Astrocyte (in vitro differentiated cells and primary cell): ENCODE results near the gene HLCS. TPM values are rescaled to one million over a fixed set of nuclear protein-coding genes. Genes with fewer than 3 reads are reported as not detected.

Source experiments
- DNase-seq: peaks from one replicate; pipeline ENCODE4 v3.0.0-alpha.2; 2010; ENCODE audit warnings: low read depth
- FAIRE-seq: peaks from 2 replicates; lab custom pipeline; 2011; peaks lifted over from hg19 to GRCh38; lab: Jason Lieb, UNC
- H2AFZ ChIP-seq: 2 replicates; pipeline ENCODE4 v1.6.0; 2012; ENCODE audit warnings: low read depth, low read length, inconsistent platforms
- H3K27ac ChIP-seq: 2 replicates; pipeline ENCODE4 v1.5.1; 2011; ENCODE audit warnings: low read depth, low read length, inconsistent platforms
- H3K27me3 ChIP-seq: 2 replicates; pipeline ENCODE4 v1.6.0; 2011; ENCODE audit warnings: low read length, inconsistent platforms; ENCODE audit not compliant: insufficient read depth
- H3K36me3 ChIP-seq: 2 replicates; pipeline ENCODE4 v1.5.1; 2011; ENCODE audit warnings: low read length, inconsistent platforms; ENCODE audit not compliant: insufficient read depth
- H3K4me1 ChIP-seq: 2 replicates; pipeline ENCODE4 v1.5.1; 2011; ENCODE audit warnings: low read length, inconsistent platforms; ENCODE audit not compliant: insufficient read depth
- H3K4me2 ChIP-seq: 2 replicates; pipeline ENCODE4 v1.6.0; 2012; ENCODE audit warnings: low read length, inconsistent platforms
- H3K4me3 ChIP-seq: 2 replicates; pipeline ENCODE4 v1.5.1; 2011; ENCODE audit warnings: low read depth, mild to moderate bottlenecking, low read length, inconsistent platforms; ENCODE audit not compliant: insufficient read depth
- H3K79me2 ChIP-seq: 2 replicates; pipeline ENCODE4 v1.6.0; 2012; ENCODE audit warnings: mild to moderate bottlenecking, low read length, inconsistent platforms; ENCODE audit not compliant: insufficient read depth
- H3K9ac ChIP-seq: 2 replicates; pipeline ENCODE4 v1.6.0; 2012; ENCODE audit warnings: mild to moderate bottlenecking, low read length, inconsistent platforms
- H3K9me3 ChIP-seq: 2 replicates; pipeline ENCODE4 v1.5.1; 2012; ENCODE audit warnings: low read depth, mild to moderate bottlenecking, low read length, inconsistent platforms; ENCODE audit not compliant: insufficient read depth
- H4K20me1 ChIP-seq: 2 replicates; pipeline ENCODE4 v1.6.0; 2012; ENCODE audit warnings: low read length, inconsistent platforms; ENCODE audit not compliant: insufficient read depth
- H3K27ac Mint-ChIP-seq: one replicate; pipeline ENCODE4 v1.8.0; 2021; ENCODE audit warnings: mild to moderate bottlenecking, mixed read lengths; ENCODE audit not compliant: unreplicated experiment
- H3K27me3 Mint-ChIP-seq: one replicate; pipeline ENCODE4 v1.8.0; 2021; ENCODE audit warnings: low read depth, mixed read lengths; ENCODE audit not compliant: unreplicated experiment
- H3K36me3 Mint-ChIP-seq: one replicate; pipeline ENCODE4 v1.8.0; 2021; ENCODE audit warnings: low read depth, mixed read lengths; ENCODE audit not compliant: unreplicated experiment
- H3K4me1 Mint-ChIP-seq: one replicate; pipeline ENCODE4 v1.8.0; 2021; ENCODE audit warnings: low read depth, mixed read lengths; ENCODE audit not compliant: unreplicated experiment
- H3K4me3 Mint-ChIP-seq: one replicate; pipeline ENCODE4 v1.8.0; 2021; ENCODE audit warnings: mild to moderate bottlenecking, moderate library complexity, mixed read lengths; ENCODE audit not compliant: unreplicated experiment
- H3K9me3 Mint-ChIP-seq: one replicate; pipeline ENCODE4 v1.8.0; 2021; ENCODE audit warnings: mild to moderate bottlenecking, mixed read lengths; ENCODE audit not compliant: unreplicated experiment
- CTCF ChIP-seq: IDR thresholded peaks from 2 replicates; pipeline ENCODE4 v1.5.1; 2011; ENCODE audit warnings: low read depth, mild to moderate bottlenecking, inconsistent platforms, low read length, moderate library complexity; ENCODE audit not compliant: insufficient read depth
- EZH2 ChIP-seq: IDR thresholded peaks from 2 replicates; pipeline ENCODE4 v1.6.1; 2012; ENCODE audit warnings: mild to moderate bottlenecking, low read length, inconsistent platforms; ENCODE audit not compliant: insufficient read depth
- total RNA-seq: library from RNA; stranded (reverse); gene quantifications from 2 replicates; pipeline ENCODE4 v1.2.1, GENCODE V29; 2021

HLCS gene
- total RNA-seq, 1 donor from 2014 or later = 20.9 TPM

DNA sequence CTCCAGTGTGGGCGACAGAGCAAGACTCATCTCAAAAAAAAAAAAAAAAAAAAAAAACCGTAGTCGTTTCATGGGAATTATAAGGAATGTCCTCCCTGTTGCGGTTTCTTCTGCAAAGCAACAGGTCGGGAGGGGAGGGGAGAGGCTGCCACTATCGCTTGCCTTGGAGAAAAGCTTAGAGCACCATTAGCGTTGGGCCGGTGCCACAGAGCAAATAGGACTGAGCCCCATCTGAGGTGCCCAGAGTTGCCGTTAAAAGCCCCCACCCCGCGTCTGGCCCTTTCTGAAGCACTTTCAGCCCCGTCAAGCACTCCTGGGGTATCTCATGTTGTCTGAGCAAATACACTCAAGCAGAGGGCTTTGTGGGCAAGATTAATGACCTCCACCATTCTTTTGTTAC is 42.3 kb upstream of the HLCS start:
- Mint-ChIP-seq H3K4me1 (no peaks in the 10 kb centered on the region), H3K27me3 (peaks cover 22% of the 10 kb centered on the region), H3K9me3 (no peaks in the 10 kb centered on the region), H3K36me3 (no peaks in the 10 kb centered on the region), H3K27ac (no peak overlapping the region), H3K4me3 (no peak overlapping the region)
- Histone ChIP-seq H3K36me3 (no peaks in the 10 kb centered on the region), H3K27me3 (peaks cover 15% of the 10 kb centered on the region), H2AFZ (no peak overlapping the region), H3K79me2 (no peaks in the 10 kb centered on the region), H3K27ac (no peak overlapping the region), H3K4me2 (no peak overlapping the region), H4K20me1 (no peaks in the 10 kb centered on the region), H3K9me3 (no peaks in the 10 kb centered on the region), H3K9ac (no peak overlapping the region), H3K4me3 (no peak overlapping the region), H3K4me1 (no peaks in the 10 kb centered on the region)
- TF ChIP-seq CTCF (no peak), EZH2 (no peak)
- FAIRE-seq (no peak), DNase-seq (no peak)

DNA sequence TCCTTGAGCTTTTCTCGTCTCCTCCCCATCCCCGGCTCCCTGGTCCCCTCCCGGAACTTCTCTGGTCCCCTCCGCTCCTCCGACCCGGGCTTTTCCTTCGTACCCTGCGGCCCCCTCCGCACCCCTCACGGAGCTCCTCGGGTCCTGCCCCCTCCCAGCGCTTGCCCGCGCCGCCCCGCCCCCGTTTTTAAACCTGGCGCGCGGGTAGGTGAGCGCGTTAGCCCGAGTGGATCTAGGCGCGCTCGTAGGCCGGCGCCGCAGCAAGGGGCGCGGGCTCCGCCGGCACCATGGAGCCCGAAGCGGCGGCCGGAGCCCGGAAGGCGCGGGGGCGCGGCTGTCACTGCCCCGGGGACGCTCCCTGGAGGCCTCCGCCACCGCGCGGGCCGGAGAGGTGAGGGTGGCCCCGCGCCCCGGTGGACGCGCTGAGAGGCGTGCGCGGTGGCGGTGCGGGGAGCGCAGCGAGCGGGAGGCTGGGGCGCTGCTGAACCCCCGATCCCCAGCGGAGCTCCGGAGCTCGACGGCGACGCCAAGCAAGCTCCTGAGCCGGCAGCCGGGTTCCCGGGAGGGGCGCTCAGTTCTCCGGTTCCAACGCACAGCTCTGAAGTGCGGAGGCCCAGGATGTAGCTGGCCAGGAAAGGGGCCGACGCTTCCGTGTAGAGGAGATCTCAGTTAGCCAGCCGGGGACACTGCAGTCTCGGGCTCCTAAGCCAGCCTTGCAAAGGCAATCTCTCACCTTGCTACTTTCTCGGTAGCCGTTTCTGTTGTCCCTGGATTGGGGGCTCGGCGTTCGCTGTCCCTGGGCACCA is 40.2 kb upstream of the HLCS start, which contains the start of gene RIPPLY3:
Gene RIPPLY3, plus strand, starts transcription at position 217 of the 806 bp plus-strand sequence. Its CDS starts 71 bp downstream, at position 288.
- no peaks in the 10 kb centered on the region for H3K36me3 Mint-ChIP-seq
- Histone ChIP-seq H2AFZ (peak within 1 kb of the TSS; percentile 81), H3K4me2 (peak within 1 kb of the TSS; percentile 86), H3K27ac (no peak within 1 kb of the TSS), H3K79me2 (no peaks in the 10 kb centered on the region), H3K9ac (no peak within 1 kb of the TSS), H3K4me1 (no peaks in the 10 kb centered on the region), H3K4me3 (peak within 1 kb of the TSS; percentile 48), H3K36me3 (no peaks in the 10 kb centered on the region), H3K27me3 (peaks cover 15% of the 10 kb centered on the region), H4K20me1 (no peaks in the 10 kb centered on the region), H3K9me3 (no peaks in the 10 kb centered on the region)
- peak within 1 kb of the TSS; percentile 76 for H3K4me3 Mint-ChIP-seq
- DNase-seq (peak; percentile 19), FAIRE-seq (no peak)
- peaks cover 23% of the 10 kb centered on the region for H3K27me3 Mint-ChIP-seq
- TF ChIP-seq CTCF (no peak), EZH2 (no peak)
- peak within 1 kb of the TSS; percentile 41 for H3K27ac Mint-ChIP-seq
- no peaks in the 10 kb centered on the region for H3K9me3 Mint-ChIP-seq
- H3K4me1 Mint-ChIP-seq = no peaks in the 10 kb centered on the region
